HepG2 (cell line): ENCODE results near the gene APOC3. TPM values are rescaled to one million over a fixed set of nuclear protein-coding genes. Genes with fewer than 3 reads are reported as not detected.

Experiments used
- ATF7-NPFF ChIP-seq: sonication (generic); formaldehyde crosslinking; IDR thresholded peaks from 2 replicates; pipeline ENCODE4 v1.8.1; 2023; ENCODE audit warnings: mild to moderate bottlenecking, low read depth, missing genetic modification reagents, moderate library complexity
- MYC ChIP-seq: sonication (generic); formaldehyde crosslinking; IDR thresholded peaks from 2 replicates; pipeline ENCODE4 v1.9.0; 2021; ENCODE audit warnings: missing genetic modification reagents, borderline replicate concordance
- NCOA2 ChIP-seq: sonication (generic); formaldehyde crosslinking; IDR thresholded peaks from 2 replicates; pipeline ENCODE4 v1.8.0; 2022; ENCODE audit warnings: inconsistent platforms
- NFYC ChIP-seq: IDR thresholded peaks from 2 replicates; pipeline ENCODE4 v1.6.1; 2016; ENCODE audit warnings: missing genetic modification reagents, missing compliant biosample characterization
- NONO ChIP-seq, 2 experiments: fragments of 450-650 bp in 1 of 2; sonication (generic) in 1 of 2; formaldehyde crosslinking in 1 of 2; IDR thresholded peaks in 1 of 2; conservative IDR thresholded peaks in 1 of 2; 2 replicates each; pipeline versions ENCODE4 v1.6.1 to v1.8.0; 2017 to 2022; ENCODE audit warnings: mild to moderate bottlenecking in 1 of 2, missing genetic modification reagents in 1 of 2, moderate library complexity in 1 of 2
- NRL ChIP-seq: sonication (generic); formaldehyde crosslinking; IDR thresholded peaks from 2 replicates; pipeline ENCODE4 v1.5.0; 2020; ENCODE audit warnings: missing genetic modification reagents, mild to moderate bottlenecking, moderate library complexity, borderline replicate concordance
- SAP130 ChIP-seq: IDR thresholded peaks from 2 replicates; pipeline ENCODE4 v1.6.1; 2016; ENCODE audit warnings: low read depth
- SKIL ChIP-seq: sonication (generic); formaldehyde crosslinking; IDR thresholded peaks from 2 replicates; pipeline ENCODE4 v1.8.0; 2022; ENCODE audit warnings: missing genetic modification reagents, mild to moderate bottlenecking, moderate library complexity, borderline replicate concordance
- SMC3 ChIP-seq: IDR thresholded peaks from 2 replicates; pipeline ENCODE4 v1.6.1; 2011; ENCODE audit warnings: low read length, improper control_type of control experiment
- SP4 ChIP-seq: sonication (generic); formaldehyde crosslinking; IDR thresholded peaks from 2 replicates; pipeline ENCODE4 v1.8.1; 2023; ENCODE audit warnings: mild to moderate bottlenecking, missing genetic modification reagents
- SSRP1 ChIP-seq: IDR thresholded peaks from 2 replicates; pipeline ENCODE4 v1.6.1; 2016; ENCODE audit warnings: control low read depth
- TFAP4 ChIP-seq: sonication (generic); IDR thresholded peaks from 2 replicates; pipeline ENCODE4 v1.6.1; 2016; ENCODE audit warnings: low read depth, borderline replicate concordance
- TFDP2 ChIP-seq: sonication (generic); formaldehyde crosslinking; IDR thresholded peaks from 2 replicates; pipeline ENCODE4 v1.4.0; 2020; ENCODE audit warnings: missing genetic modification reagents
- ZBTB25 ChIP-seq: IDR thresholded peaks from 2 replicates; pipeline ENCODE4 v1.6.1; 2018; ENCODE audit warnings: missing genetic modification reagents
- ZFX ChIP-seq: sonication (generic); formaldehyde crosslinking; IDR thresholded peaks from 2 replicates; pipeline ENCODE4 v1.4.0; 2020; ENCODE audit warnings: mild to moderate bottlenecking, low read depth, missing genetic modification reagents, moderate library complexity
- ZNF501 ChIP-seq: sonication (generic); formaldehyde crosslinking; IDR thresholded peaks from 2 replicates; pipeline ENCODE4 v1.5.1; 2020; ENCODE audit warnings: mild to moderate bottlenecking, moderate library complexity, missing genetic modification reagents
- ZNF546 ChIP-seq: sonication (generic); formaldehyde crosslinking; conservative IDR thresholded peaks from 2 replicates; pipeline ENCODE4 v1.8.1; 2023; ENCODE audit warnings: mild to moderate bottlenecking, missing genetic modification reagents
- ZNF678 ChIP-seq: sonication (generic); formaldehyde crosslinking; IDR thresholded peaks from 2 replicates; pipeline ENCODE4 v1.4.0; 2020; ENCODE audit warnings: mild to moderate bottlenecking, missing genetic modification reagents
- ZNF891 ChIP-seq: sonication (generic); formaldehyde crosslinking; IDR thresholded peaks from 2 replicates; pipeline ENCODE4 v1.5.0; 2020; ENCODE audit warnings: mild to moderate bottlenecking, missing genetic modification reagents
- polyA plus RNA-seq, 8 experiments: library from polyadenylated mRNA; depleted of rRNA in 3 of 8; stranded (reverse) in 7 of 8; unstranded in 1 of 8; fragments of >200 nt; fragmentation: Illumina TruSeq in 4 of 8; extraction: Trizol in 4 of 8; gene quantifications; 2 replicates each; pipeline versions ENCODE4 v1.2.1 to v1.2.3, GENCODE V29; 2011 to 2016; ENCODE audit warnings: low read depth in 4 of 8, missing spikeins in 1 of 8, mixed read lengths in 1 of 8; ENCODE audit not compliant: insufficient read depth in 1 of 8
- total RNA-seq, 5 experiments: library from RNA; depleted of rRNA; stranded (reverse); fragments of >200 nt; fragmentation: Illumina TruSeq; extraction: Trizol; gene quantifications; 2 replicates each; pipeline ENCODE4 v1.2.3, GENCODE V29; 2016; ENCODE audit warnings: low read depth in 1 of 5

APOC3 gene
- total and polyA plus RNA-seq, 2 of the 13 experiments (the other 11 are each of a cell fraction or from before 2014, with no cell fraction given) = 314 to 687 TPM

- TF ChIP-seq SP4 (CRISPR knock-in tag) (peak; percentile 52; the same call in 1 of the 2 replicates), SSRP1 (CRISPR knock-in tag) (no peak), TFAP4 (peak; percentile 84; the same call in 1 of the 2 replicates), ZBTB25 (peak; percentile 75; the same call in 1 of the 2 replicates), ATF7-NPFF (CRISPR knock-in tag) (peak; percentile 66; the same call in 1 of the 2 replicates), ZNF501 (CRISPR knock-in tag) (peak; percentile 49), SAP130 (CRISPR knock-in tag) (peak; percentile 80), SKIL (CRISPR knock-in tag) (peak; percentile 33; the same call in 1 of the 2 replicates), NONO (IDR thresholded peaks at IDR 0.05) (no peak), NONO (CRISPR knock-in tag; conservative IDR thresholded peaks at IDR 0.05) (peak; percentile 66; the same call in 1 of the 2 replicates), NCOA2 (CRISPR knock-in tag) (peak; percentile 74), ZFX (CRISPR knock-in tag) (peak; percentile 89), ZNF546 (CRISPR knock-in tag) (no peak), NRL (CRISPR knock-in tag) (peak; percentile 67), ZNF678 (0 out of 2 replicates have a peak, but pooled peaks have one; percentile 42), ZNF891 (CRISPR knock-in tag) (peak; percentile 27; the same call in 1 of the 2 replicates), MYC (CRISPR knock-in tag) (peak; percentile 94; the same call in 1 of the 2 replicates), NFYC (no peak), TFDP2 (peak; percentile 88), SMC3 (no peak; the same call in 1 of the 2 replicates)
Observed at GRCh38 chr11:116833816-116834534, 4.3 kb downstream of the APOC3 start (continued).
